Fibroblast of skin of right quadriceps (primary cell): ENCODE measurements around the gene DPYD.
A peak's percentile ranks its signal among the peaks of the same experiment; 100 is the strongest.
"Not testable (repeated sequence)": the region's sequence is repeated elsewhere in the genome, so short reads cannot be mapped to it uniquely, and the experiment has no call there.

Source experiments
- DNase-seq: peaks from one replicate; pipeline ENCODE4 v3.0.0-alpha.2; 2013

Gene DPYD

GRCh38 chr1:97350241-97350640 is 570.6 kb downstream of the DPYD start:
- peak; percentile 29 for DNase-seq

- not testable (repeated sequence) for DNase-seq
These were observed 571.0 kb downstream of the DPYD start for GRCh38 chr1:97349794-97350193.

GRCh38 chr1:97348599-97349265 is 572.1 kb downstream of the DPYD start:
- peak; percentile 28 for DNase-seq

GRCh38 chr1:97340951-97341350 is 579.9 kb downstream of the DPYD start:
- peak; percentile 87 for DNase-seq

GRCh38 chr1:97338347-97338746 is 582.5 kb downstream of the DPYD start:
- DNase-seq: no peak

GRCh38 chr1:97337250-97338030 is 583.4 kb downstream of the DPYD start:
- DNase-seq: peak; percentile 13

- peak; percentile 96 for DNase-seq
These were observed 586.4 kb downstream of the DPYD start for GRCh38 chr1:97334454-97334853.

- peak; percentile 83 for DNase-seq
These were observed 588.1 kb downstream of the DPYD start for GRCh38 chr1:97332716-97333115.

- DNase-seq: no peak
These were observed 589.7 kb downstream of the DPYD start for GRCh38 chr1:97331165-97331564.

- no peak for DNase-seq
These were observed 606.1 kb downstream of the DPYD start for GRCh38 chr1:97314685-97315084.

GRCh38 chr1:97308131-97308530 is 612.7 kb downstream of the DPYD start:
- DNase-seq: peak; percentile 72

GRCh38 chr1:97307568-97307967 is 613.3 kb downstream of the DPYD start:
- DNase-seq: no peak

GRCh38 chr1:97307151-97307550 is 613.7 kb downstream of the DPYD start:
- DNase-seq: peak; percentile 5

- no peak for DNase-seq
These were observed 614.3 kb downstream of the DPYD start for GRCh38 chr1:97306504-97306903.

- DNase-seq: no peak
These were observed 616.5 kb downstream of the DPYD start for GRCh38 chr1:97304366-97304765.

GRCh38 chr1:97298966-97299365 is 621.9 kb downstream of the DPYD start:
- no peak for DNase-seq

GRCh38 chr1:97297611-97298010 is 623.2 kb downstream of the DPYD start:
- no peak for DNase-seq

GRCh38 chr1:97281962-97282361 is 638.9 kb downstream of the DPYD start:
- no peak for DNase-seq

GRCh38 chr1:97277891-97278654 is 642.8 kb downstream of the DPYD start:
- DNase-seq: peak; percentile 79

GRCh38 chr1:97271916-97272788 is 648.7 kb downstream of the DPYD start:
- DNase-seq: no peak

GRCh38 chr1:97270508-97271307 is 650.1 kb downstream of the DPYD start:
- peak; percentile 10 for DNase-seq

- DNase-seq: no peak
These were observed 655.2 kb downstream of the DPYD start for GRCh38 chr1:97265630-97266029.
